Endothelial cell of umbilical vein (primary cell): Measurements from ENCODE around the gene CPNE7.

Source experiments
- CTCF ChIP-seq, 2 donors: IDR thresholded peaks; 1 replicate in 1 of 2; 2 replicates in 1 of 2; pipeline ENCODE4 v1.5.1; 2011; ENCODE audit warnings: low read length in 2 of 2, mild to moderate bottlenecking in 2 of 2, moderate library complexity in 2 of 2, control low read depth in 1 of 2, inconsistent platforms in 1 of 2, low read depth in 1 of 2; ENCODE audit not compliant: insufficient read depth in 1 of 2; ENCODE audit errors: extremely low read depth in 1 of 2
- EZH2 ChIP-seq: IDR thresholded peaks from 2 replicates; pipeline ENCODE4 v1.6.1; 2012; ENCODE audit warnings: borderline replicate concordance, low read depth, mild to moderate bottlenecking, moderate library complexity, low read length, inconsistent platforms; ENCODE audit not compliant: severe bottlenecking
- GATA2 ChIP-seq: IDR thresholded peaks from 2 replicates; pipeline ENCODE4 v1.7.0; 2011; ENCODE audit warnings: low read depth, mild to moderate bottlenecking, moderate library complexity, mixed read lengths, low read length; ENCODE audit not compliant: insufficient read length, insufficient read depth
- JUN ChIP-seq: IDR thresholded peaks from 2 replicates; pipeline ENCODE4 v1.6.1; 2011; ENCODE audit warnings: borderline replicate concordance, low read depth; ENCODE audit not compliant: insufficient read length, insufficient read depth
- POLR2A ChIP-seq: IDR thresholded peaks from 2 replicates; pipeline ENCODE4 v1.6.1; 2012; ENCODE audit warnings: low read depth, mild to moderate bottlenecking, control low read depth, low read length
- POLR2AphosphoS5 ChIP-seq: IDR thresholded peaks from 2 replicates; pipeline ENCODE4 v1.6.1; 2012; ENCODE audit warnings: low read depth, mild to moderate bottlenecking, control low read depth, low read length, moderate library complexity; ENCODE audit not compliant: insufficient read depth
- TF ChIP-seq, protein P1 (sequence below): IDR thresholded peaks from 2 replicates; pipeline ENCODE4 v1.6.1; 2011; ENCODE audit not compliant: insufficient read depth, insufficient read length

- TF ChIP-seq POLR2A (no peak), POLR2AphosphoS5 (no peak), CTCF (IDR thresholded peaks at IDR 0.05; ENCODE audit: extremely low read depth in 1 of 2, insufficient read depth in 1 of 2, low read depth in 1 of 2, low read length in 2 of 2) (no peak), EZH2 (no peak), GATA2 (no peak), JUN (no peak)
- TF ChIP-seq, protein P1, sequence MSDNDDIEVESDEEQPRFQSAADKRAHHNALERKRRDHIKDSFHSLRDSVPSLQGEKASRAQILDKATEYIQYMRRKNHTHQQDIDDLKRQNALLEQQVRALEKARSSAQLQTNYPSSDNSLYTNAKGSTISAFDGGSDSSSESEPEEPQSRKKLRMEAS: no peak
These were observed 8.5 kb downstream of the CPNE7 start for GRCh38 chr16:89583895-89584644.
